NCI-H146 treated with DMSO at 0.1 percent for 48 hours (cell line): ENCODE results near the gene EXOC2.
A peak's percentile ranks its signal among the peaks of the same experiment; 100 is the strongest.

ENCODE experiments used
- DNase-seq: peaks from one replicate; lab custom pipeline; 2025; ENCODE audit not compliant: unreplicated experiment; lab: John Stamatoyannopoulos, UW

The EXOC2 gene

DNA sequence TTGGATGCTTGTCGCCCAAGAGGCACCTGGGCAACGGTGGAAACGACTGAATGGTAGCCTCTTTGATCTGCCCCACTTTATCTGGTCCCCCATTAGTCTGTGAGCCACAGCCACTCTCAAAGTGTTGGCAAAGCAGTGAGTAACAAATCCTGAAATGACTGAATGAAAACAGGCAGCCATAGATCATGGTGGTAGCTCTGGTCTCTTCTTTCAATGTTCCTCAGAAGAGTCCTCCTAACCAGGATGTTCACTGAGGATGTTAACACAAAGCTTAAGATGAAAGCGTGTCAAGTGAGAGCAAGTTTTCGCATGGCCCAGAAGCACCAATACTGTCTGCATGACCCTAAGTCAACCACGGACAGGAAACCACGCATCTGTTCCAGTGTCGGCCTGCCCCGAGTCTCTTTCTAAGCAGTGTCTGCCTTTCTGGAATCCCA is 194.1 kb downstream of the EXOC2 start:
- DNase-seq, result no peak

DNA sequence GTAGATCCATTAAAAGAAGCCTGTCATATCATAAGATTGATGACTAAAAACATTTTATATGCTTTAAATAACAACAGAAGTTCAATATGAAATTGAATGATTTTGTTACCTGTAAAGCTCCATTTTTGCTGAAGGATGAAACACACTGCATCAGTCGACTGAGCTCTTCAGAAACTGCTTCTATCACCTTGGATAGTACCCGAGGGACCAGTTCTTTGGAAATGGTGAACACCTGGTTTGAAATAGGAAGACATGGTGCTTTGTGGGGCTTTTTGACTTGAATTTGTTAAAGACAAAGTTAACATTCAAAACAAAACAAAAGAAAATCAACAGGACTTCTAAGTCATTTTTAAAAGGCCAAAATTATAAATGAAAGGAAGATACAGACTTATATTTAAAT is 195.7 kb downstream of the EXOC2 start:
- DNase-seq, result no peak

GRCh38 chr6:496649-497048 is 196.3 kb downstream of the EXOC2 start:
- no peak for DNase-seq

DNA sequence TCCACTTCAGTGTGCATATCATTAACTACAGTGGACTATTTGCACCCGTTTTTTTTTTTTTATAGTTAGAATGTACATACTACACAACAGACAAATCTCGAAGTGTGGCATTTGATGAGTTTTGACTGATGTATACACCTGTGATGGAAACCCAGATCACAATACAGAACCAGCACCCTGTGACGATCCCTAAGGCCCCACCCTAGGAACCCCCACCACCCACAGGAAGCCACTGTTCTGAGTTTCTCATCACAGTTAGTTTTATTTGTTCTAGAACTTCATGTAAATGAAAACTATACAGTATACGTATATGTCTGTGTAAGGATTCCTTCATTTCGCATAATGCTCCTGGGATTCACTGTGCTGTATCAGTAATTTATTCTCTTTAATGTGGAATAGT is 198.5 kb downstream of the EXOC2 start:
- DNase-seq, result no peak

DNA sequence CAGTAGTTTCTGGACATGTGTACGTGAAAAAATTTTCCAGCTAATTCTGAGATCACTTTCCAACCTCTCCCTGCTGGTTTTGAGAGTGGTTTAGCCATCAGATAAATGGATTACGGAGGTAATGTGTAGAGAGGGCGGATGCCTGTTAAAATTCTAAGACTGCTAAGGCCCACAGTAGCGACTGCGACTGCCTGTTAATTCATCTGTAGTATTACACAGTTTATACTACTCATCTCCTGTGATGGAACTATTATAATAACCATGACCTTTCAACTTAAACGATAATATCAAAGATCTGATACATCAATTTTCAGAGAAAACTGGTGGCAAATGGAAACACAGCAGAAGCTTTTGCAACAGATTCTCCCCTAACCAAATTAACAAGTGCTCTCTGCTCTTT is 199.1 kb downstream of the EXOC2 start:
- no peak for DNase-seq

DNA sequence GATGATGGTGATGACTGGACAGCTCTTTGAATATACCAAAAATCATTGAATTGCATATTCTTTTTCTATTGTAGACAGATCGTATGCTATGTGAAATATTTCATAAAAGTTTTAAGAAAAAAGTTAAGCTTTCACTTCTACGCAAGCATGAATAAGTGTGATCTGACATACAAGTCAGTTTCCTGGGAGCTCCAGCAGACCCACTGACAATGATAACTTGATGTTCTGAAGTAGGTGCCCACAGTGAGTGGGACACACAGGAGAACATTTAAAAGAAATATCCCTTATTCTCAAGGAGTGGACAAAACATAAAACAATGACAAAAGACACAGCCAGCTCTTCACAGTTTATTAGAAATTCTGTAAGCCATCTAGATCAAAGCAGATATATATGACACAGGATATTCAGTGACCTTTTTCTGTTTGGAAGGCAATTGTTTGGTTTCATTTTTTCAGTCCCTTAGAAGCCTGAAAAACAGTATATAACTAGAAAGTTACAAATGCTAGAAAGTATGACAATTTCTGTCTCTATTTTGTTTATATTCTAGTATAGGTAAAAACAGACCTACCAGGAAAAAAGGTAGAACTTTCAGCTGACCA is 200.0 kb downstream of the EXOC2 start:
- no peak for DNase-seq

GRCh38 chr6:492178-492577 is 200.8 kb downstream of the EXOC2 start:
- no peak for DNase-seq

DNA sequence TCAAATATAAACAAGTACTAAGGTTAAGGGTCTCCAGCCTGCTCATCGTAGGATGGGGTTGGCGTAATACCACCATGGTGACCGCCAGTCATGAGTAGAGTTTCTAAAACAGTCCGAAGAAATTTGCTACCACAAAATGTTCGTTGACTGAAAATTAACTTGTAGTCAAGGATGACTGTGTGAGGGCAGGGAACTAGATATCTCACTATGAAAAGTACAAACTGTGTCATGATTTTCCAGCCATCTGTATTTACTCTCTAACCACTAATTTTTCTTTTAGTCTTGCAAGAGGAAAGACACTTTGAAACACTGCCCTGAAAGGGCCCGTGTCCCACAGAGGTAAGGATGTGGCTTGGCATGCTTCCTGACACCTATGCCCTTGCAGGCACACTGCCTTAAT is 201.7 kb downstream of the EXOC2 start:
- DNase-seq, result no peak

DNA sequence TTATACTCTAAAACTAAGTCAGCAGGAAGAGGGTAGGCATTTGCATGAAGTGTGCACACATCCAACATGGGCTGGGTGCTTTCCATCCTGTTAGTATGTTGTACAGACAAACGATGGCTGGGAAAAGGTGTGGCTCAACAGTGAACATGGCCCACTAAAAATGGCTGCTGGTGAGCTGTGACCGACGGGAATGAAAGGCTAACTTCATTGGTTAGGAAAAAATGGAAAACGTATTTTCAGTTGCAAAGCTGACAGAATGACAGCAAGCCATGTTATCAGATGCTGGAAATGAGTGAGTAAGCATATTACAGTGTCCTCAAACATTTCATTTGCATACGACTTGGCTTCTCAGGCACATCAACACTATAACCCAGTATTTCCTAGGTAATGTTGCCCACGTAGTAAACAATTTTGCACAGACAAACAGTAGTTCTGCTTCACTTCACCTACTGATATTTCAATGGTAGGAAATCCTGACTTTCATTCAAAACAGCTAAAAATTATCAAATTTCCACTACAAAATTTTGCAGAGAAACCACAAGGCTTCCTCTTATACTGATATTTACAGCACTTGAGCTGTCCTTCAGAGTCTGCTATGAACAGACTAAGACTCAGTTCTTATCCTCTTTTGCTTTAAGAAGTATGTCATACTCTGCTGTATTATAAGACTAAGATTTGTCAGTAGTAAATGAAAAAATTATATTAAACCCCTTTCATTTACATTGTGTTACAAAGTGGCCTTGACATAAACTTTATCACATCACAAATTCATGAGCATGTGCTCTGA is 202.5 kb downstream of the EXOC2 start:
- DNase-seq, result no peak

DNA sequence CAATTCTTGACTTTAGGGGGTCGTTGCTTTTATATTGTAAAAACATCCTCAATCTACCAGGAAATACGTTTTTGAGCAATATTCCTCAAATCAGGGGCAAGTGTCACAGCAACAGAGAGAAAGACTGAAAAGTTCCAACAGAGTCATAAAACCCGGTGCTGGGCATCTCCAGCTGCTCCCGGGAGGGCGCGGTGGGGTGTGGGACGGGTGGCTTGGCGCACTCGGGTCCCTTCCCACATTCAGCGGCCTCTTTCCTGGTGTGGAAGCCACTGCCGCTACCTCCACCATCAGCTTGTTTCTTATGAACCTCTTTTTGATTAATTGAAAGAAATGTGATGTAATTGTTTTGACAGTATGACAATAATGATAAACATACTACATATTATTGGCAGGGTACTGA is 203.2 kb downstream of the EXOC2 start:
- DNase-seq, result no peak

- no peak for DNase-seq
Measured at GRCh38 chr6:489001-489400, 203.9 kb downstream of the EXOC2 start.

DNA sequence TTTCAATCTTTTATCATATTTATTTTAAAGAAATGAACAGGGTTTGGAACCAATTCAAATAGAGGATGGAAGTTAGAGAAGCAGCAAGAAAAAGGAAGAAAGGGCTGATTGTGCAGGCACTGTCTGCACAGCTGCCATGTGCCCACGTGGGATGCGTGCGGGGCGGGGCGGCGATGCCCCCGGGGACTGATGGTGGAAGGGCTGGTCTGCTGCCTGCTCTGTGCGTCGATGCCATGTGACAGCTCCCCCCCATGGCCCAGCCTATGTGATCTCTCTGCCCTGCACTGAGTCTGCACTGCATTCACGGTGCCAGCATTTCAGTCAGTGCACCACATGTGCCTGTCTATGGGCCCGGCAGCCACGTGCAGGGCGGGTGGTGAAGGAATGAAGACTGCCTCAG is 205.0 kb downstream of the EXOC2 start:
- DNase-seq, result no peak

- no peak for DNase-seq
Measured at GRCh38 chr6:485655-486170, 207.2 kb downstream of the EXOC2 start.

DNA sequence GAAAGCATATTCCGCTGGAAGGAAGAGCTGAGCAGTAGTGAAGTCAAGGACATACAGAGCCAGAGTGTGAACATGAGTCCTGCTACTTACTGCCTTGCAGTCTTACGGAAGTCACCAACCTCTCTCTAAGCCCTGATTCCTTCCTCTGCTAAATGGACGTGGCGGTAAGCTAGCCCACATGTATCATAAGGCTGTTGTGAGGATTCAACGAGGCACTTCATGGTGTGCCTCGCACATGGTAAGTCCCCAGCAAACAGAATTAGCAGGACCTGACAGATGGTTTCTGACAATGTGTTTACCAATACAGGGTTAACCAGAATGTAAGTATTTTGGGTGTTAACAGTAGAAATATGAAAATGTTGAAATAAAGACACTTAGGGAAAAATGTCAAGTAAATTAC is 208.2 kb downstream of the EXOC2 start:
- DNase-seq, result no peak

GRCh38 chr6:484086-484745 is 208.7 kb downstream of the EXOC2 start:
- no peak for DNase-seq

DNA sequence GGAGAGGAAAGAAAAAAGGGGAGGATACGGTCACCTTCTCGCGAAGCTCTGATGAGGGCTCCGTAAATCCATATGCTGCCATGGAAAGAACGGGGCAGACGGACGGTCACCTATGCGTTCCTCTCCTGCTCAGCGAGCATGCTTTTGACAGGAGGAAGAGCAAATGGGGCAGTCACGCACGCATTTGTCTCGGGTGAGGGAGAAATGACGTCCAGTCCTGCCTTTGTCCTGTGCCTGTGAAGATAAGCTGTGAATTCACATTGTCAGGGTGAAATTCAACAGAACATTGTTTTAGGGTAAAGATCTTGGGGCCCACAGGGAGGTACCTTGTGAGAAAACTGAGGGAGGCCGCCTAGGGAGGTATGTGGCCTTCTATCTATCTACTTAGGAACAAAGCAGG is 217.6 kb downstream of the EXOC2 start:
- no peak for DNase-seq

DNA sequence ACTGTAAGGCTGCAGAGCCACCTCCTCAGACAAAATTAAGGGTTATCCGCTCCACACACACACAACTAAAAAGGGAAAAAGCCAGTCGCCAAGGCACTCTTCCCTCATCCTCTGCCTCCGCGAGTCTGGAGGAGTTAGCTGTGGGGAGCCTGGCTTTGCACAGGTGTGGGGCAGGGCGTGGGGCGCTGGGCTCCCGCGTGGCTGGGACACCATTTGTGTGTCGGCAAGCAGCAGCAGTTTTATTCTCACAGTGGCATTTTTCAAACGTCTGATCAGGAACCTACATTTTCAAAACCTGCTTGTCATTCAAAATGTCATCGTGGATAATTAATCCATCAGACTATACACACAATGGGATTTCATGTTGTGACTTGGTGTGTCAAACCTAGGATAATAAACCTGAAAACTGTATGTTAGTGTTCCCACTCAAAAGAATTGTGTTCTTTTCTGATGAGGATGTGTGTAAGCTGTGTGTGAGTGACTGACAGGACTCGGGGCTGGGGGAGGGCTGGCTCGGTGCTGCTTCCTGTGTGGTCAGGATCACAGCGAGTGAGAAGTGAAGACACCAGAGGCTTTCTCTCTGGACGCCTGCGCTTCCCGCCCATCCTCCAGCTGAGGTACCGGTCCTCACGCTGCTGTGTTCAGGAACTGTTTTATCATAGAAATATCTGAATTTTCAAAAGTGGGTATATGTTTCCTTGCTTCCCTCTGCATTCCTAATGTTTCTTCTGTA is 218.3 kb downstream of the EXOC2 start:
- DNase-seq, result peak; percentile 28

- DNase-seq, result no peak
Measured at GRCh38 chr6:473768-474452, 219.0 kb downstream of the EXOC2 start.

GRCh38 chr6:473356-473755 is 219.6 kb downstream of the EXOC2 start:
- DNase-seq, result no peak

DNA sequence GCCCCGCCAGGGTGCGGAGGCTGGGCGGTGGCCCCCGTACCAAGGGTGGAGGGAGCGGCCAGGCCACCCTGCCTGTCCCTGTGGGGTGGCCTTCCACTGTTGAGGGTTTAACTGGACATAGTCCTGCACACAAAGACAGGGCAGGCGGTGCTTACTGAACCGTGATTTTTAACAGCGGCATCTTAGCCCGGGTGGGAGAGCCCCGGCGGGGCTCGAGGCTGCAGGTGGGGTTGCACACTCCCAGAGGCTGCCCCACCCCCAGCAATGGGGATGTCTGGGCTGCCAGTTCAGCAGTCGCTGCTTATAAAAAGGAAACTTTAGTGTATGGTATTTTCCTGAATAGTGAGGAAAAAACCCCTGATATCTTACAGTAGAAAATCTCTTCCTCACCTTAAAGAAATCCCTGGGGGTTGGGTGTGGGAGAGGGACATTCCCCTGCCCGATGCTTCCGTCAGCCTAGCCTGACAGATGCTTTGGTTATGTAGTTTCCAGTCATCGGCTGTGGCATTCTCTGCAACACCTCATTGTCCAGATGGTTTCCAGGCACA is 222.0 kb downstream of the EXOC2 start:
- no peak for DNase-seq
